HUES64 (cell line): ENCODE data around the gene SYTL1.
A peak's percentile ranks its signal among the peaks of the same experiment; 100 is the strongest.

Experiments used
- H3K27ac ChIP-seq: 2 replicates; pipeline ENCODE4 v1.7.0; 2013; ENCODE audit warnings: low read depth, low read length, inconsistent platforms
- H3K27me3 ChIP-seq: 2 replicates; pipeline ENCODE4 v1.6.1; 2013; ENCODE audit warnings: mild to moderate bottlenecking, low read length; ENCODE audit not compliant: insufficient read depth
- H3K36me3 ChIP-seq: 2 replicates; pipeline ENCODE4 v1.6.1; 2013; ENCODE audit warnings: mild to moderate bottlenecking, low read length; ENCODE audit not compliant: insufficient read depth
- H3K4me1 ChIP-seq: 2 replicates; pipeline ENCODE4 v1.6.1; 2013; ENCODE audit warnings: mild to moderate bottlenecking, low read length, moderate library complexity; ENCODE audit not compliant: insufficient read depth
- H3K4me3 ChIP-seq: 2 replicates; pipeline ENCODE4 v1.5.1; 2013; ENCODE audit warnings: mild to moderate bottlenecking, low read length, moderate library complexity
- H3K9ac ChIP-seq: 2 replicates; pipeline ENCODE4 v1.6.1; 2013; ENCODE audit warnings: mild to moderate bottlenecking, low read depth, low read length
- H3K9me3 ChIP-seq: 2 replicates; pipeline ENCODE4 v1.6.1; 2013; ENCODE audit warnings: low read depth, low read length; ENCODE audit not compliant: insufficient read depth
- WGBS: fragments of 150-250, 120-280 bp; methylation state at CpG from one replicate; pipeline ENCODE4 v1.1.7; 2013; ENCODE audit warnings: missing lambda C conversion rate; 5-methylcytosine and 5-hydroxymethylcytosine counted together

The SYTL1 gene

GRCh38 chr1:27349784-27350662, 8.2 kb downstream of the SYTL1 start:
- H3K4me1 ChIP-seq = no peaks in the 10 kb centered on the region
- no peaks in the 10 kb centered on the region for H3K9me3 ChIP-seq
- H3K27ac ChIP-seq = no peak overlapping the region
- peak overlapping the region; percentile 44 for H3K9ac ChIP-seq
- peaks cover 9% of the 10 kb centered on the region for H3K27me3 ChIP-seq
- H3K36me3 ChIP-seq = no peaks in the 10 kb centered on the region; the same call in 1 of the 2 replicates
- peak overlapping the region; percentile 65 for H3K4me3 ChIP-seq
- 11% methylated on average over 84 of the region's 84 CpGs for WGBS

DNA sequence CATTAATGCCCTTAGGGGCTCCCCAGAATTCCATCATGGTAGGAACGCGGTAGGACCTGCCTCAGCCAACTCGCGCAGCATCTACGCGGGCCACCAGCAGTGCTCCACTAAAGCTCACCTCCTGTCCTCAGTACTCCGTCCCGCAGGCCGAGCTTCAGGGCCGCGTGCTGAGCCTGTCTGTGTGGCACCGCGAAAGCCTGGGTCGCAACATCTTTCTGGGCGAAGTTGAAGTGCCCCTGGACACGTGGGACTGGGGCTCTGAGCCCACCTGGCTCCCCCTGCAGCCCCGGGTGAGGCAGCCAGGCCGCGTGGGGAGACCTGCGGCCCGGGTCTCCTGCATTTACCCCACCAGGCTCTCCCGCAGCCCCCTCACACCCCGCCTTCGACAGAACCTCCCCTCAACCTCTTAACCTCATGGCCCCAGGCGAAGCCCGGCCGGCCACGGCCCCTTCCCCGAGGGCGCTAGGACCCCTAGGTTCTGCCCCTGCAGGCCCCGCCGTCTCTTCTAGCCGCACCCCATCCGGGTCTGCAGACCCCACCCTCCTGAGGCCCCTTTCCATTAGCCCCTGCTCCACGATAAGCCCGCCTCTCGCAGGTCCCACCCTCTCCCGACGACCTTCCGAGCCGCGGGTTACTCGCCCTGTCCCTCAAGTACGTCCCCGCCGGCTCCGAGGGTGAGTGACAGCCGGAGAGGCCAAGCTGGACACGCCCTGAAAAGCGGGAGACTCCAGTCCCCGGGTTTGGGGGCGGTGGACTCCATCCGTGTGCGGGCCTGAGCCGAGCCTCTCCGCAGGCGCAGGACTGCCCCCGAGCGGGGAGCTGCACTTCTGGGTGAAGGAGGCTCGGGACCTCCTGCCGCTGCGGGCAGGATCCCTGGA, 9.1 kb downstream of the SYTL1 start:
- Histone ChIP-seq H3K4me1 (no peaks in the 10 kb centered on the region), H3K4me3 (peak overlapping the region; percentile 65), H3K27ac (peak overlapping the region; percentile 14; the same call in 1 of the 2 replicates), H3K36me3 (no peaks in the 10 kb centered on the region; the same call in 1 of the 2 replicates), H3K27me3 (peaks cover 9% of the 10 kb centered on the region), H3K9me3 (no peaks in the 10 kb centered on the region), H3K9ac (peak overlapping the region; percentile 56)
- 8% methylated on average over 62 of the region's 62 CpGs for WGBS

- H3K9ac ChIP-seq = peak overlapping the region; percentile 56
- H3K36me3 ChIP-seq = no peaks in the 10 kb centered on the region; the same call in 1 of the 2 replicates
- no peaks in the 10 kb centered on the region for H3K9me3 ChIP-seq
- H3K27ac ChIP-seq = peak overlapping the region; percentile 14; the same call in 1 of the 2 replicates
- 26% methylated on average over 7 of the region's 8 CpGs for WGBS
- H3K27me3 ChIP-seq = peaks cover 9% of the 10 kb centered on the region
- peak overlapping the region; percentile 65 for H3K4me3 ChIP-seq
- no peaks in the 10 kb centered on the region for H3K4me1 ChIP-seq
These were observed 9.8 kb downstream of the SYTL1 start for GRCh38 chr1:27351541-27352107.

GRCh38 chr1:27353166-27353565, 11.3 kb downstream of the SYTL1 start:
- H3K9me3 ChIP-seq = no peaks in the 10 kb centered on the region
- H3K4me1 ChIP-seq = no peaks in the 10 kb centered on the region
- no peaks in the 10 kb centered on the region; the same call in 1 of the 2 replicates for H3K36me3 ChIP-seq
- peaks cover 15% of the 10 kb centered on the region for H3K27me3 ChIP-seq
- WGBS = 95% methylated on average over 13 of the region's 13 CpGs
- no peak overlapping the region for H3K9ac ChIP-seq
- H3K27ac ChIP-seq = no peak overlapping the region
- H3K4me3 ChIP-seq = no peak overlapping the region

- WGBS = 92% methylated on average over 3 of the region's 3 CpGs
These were observed 11.8 kb downstream of the SYTL1 start for GRCh38 chr1:27353629-27354028.

GRCh38 chr1:27355683-27356082, 13.9 kb downstream of the SYTL1 start:
- no peaks in the 10 kb centered on the region for H3K9me3 ChIP-seq
- no peak overlapping the region for H3K27ac ChIP-seq
- H3K27me3 ChIP-seq = peaks cover 31% of the 10 kb centered on the region
- H3K9ac ChIP-seq = no peak overlapping the region
- 92% methylated on average over 5 of the region's 5 CpGs for WGBS
- H3K4me1 ChIP-seq = 0 out of 2 replicates have a peak, but pooled peaks cover 3% of the 10 kb centered on the region
- no peaks in the 10 kb centered on the region; the same call in 1 of the 2 replicates for H3K36me3 ChIP-seq
- H3K4me3 ChIP-seq = no peak overlapping the region

More at GRCh38 chr1:27353629-27354028, 11.8 kb downstream of the SYTL1 start:
- H3K9me3 ChIP-seq = no peaks in the 10 kb centered on the region
- H3K36me3 ChIP-seq = no peaks in the 10 kb centered on the region; the same call in 1 of the 2 replicates
- H3K4me1 ChIP-seq = no peaks in the 10 kb centered on the region
- H3K27ac ChIP-seq = no peak overlapping the region
- H3K4me3 ChIP-seq = no peak overlapping the region
- no peak overlapping the region for H3K9ac ChIP-seq
- H3K27me3 ChIP-seq = peaks cover 20% of the 10 kb centered on the region

DNA sequence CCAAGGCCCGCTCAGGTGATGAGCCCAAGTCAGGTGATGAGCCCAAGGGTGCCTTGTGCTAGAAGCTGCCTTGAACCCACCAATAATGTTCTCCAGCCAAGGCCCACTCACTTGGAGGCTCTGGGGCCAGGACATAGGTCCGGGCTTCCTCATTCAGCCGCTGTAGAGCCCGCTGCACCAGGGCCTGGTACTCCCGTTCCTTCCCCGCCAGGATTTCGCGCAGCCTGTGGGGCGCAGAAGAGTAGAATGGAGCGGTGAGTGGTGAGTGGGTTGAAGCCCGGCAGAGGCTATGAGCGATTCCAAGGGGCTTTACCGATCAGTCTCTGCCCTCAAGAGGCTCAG, 14.4 kb downstream of the SYTL1 start:
- no peak overlapping the region for H3K27ac ChIP-seq
- H3K4me3 ChIP-seq = no peak overlapping the region
- WGBS = 92% methylated on average over 13 of the region's 13 CpGs
- H3K9me3 ChIP-seq = no peaks in the 10 kb centered on the region
- 0 out of 2 replicates have a peak, but pooled peaks cover 3% of the 10 kb centered on the region for H3K4me1 ChIP-seq
- H3K27me3 ChIP-seq = peaks cover 36% of the 10 kb centered on the region
- H3K9ac ChIP-seq = no peak overlapping the region
- H3K36me3 ChIP-seq = no peaks in the 10 kb centered on the region; the same call in 1 of the 2 replicates

GRCh38 chr1:27356619-27357280, 14.9 kb downstream of the SYTL1 start:
- Histone ChIP-seq H3K9ac (no peak overlapping the region), H3K27ac (no peak overlapping the region), H3K36me3 (no peaks in the 10 kb centered on the region; the same call in 1 of the 2 replicates), H3K4me1 (0 out of 2 replicates have a peak, but pooled peaks cover 3% of the 10 kb centered on the region), H3K27me3 (peaks cover 42% of the 10 kb centered on the region), H3K4me3 (no peak overlapping the region), H3K9me3 (no peaks in the 10 kb centered on the region)
- WGBS = 84% methylated on average over 37 of the region's 37 CpGs

GRCh38 chr1:27357281-27358037, 15.6 kb downstream of the SYTL1 start:
- 29% methylated on average over 40 of the region's 40 CpGs for WGBS
- H3K27me3 ChIP-seq = peaks cover 47% of the 10 kb centered on the region
- H3K27ac ChIP-seq = no peak overlapping the region
- no peaks in the 10 kb centered on the region; the same call in 1 of the 2 replicates for H3K36me3 ChIP-seq
- H3K9ac ChIP-seq = no peak overlapping the region
- 0 out of 2 replicates have a peak overlapping the region, but pooled peaks have one; percentile 5 for H3K4me3 ChIP-seq
- H3K9me3 ChIP-seq = no peaks in the 10 kb centered on the region
- H3K4me1 ChIP-seq = 0 out of 2 replicates have a peak, but pooled peaks cover 3% of the 10 kb centered on the region
